ENCODE results near the gene HLA-DMB. TPM values are rescaled to one million over a fixed set of nuclear protein-coding genes. Genes with fewer than 3 reads are reported as not detected.
A peak's percentile ranks its signal among the peaks of the same experiment; 100 is the strongest.

HLA-DMB gene
- total RNA-seq, 3 donors from 2014 or later (not counting 1 experiment from before 2014, with no cell fraction given), result 19.5 to 28.1 (median 23.0) TPM

DNA sequence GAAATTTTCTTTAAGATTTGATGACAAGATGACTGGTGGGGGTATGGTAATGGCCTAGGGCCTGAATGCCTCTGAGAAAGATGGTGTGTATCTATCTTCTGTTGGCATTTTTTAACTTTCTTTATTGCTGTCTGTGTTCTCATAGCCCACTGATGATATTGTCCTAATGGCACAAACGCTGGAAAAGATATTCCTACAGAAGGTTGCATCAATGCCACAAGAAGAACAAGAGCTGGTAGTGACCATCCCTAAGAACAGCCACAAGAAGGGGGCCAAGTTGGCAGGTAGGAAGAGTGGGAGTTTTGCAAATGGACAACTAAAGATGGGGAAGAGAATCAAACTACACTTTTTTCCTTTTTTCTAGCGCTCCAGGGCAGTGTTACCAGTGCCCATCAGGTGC lies 35.1 kb upstream of the HLA-DMB start:
- H3K27me3 Mint-ChIP-seq (ENCODE audit: low read depth in 2 of 2), result no peaks in the 10 kb centered on the region
- H3K36me3 ChIP-seq (ENCODE audit: control insufficient read depth, insufficient read depth, low read length), result peaks cover 79% of the 10 kb centered on the region
- intact Hi-C loops (cut with micrococcal nuclease), result no loop called here
- no peaks in the 10 kb centered on the region for H3K9me3 Mint-ChIP-seq
- no peak overlapping the region for H3K4me3 ChIP-seq (ENCODE audit: low read length)
- peaks cover 77 to 83% of the 10 kb centered on the region in 2 donors for H3K4me1 Mint-ChIP-seq
- ATAC-seq, result no peak
- no peak overlapping the region for H3K27ac ChIP-seq (ENCODE audit: low read length)
- peak overlapping the region; percentile 96 for H3K4me3 Mint-ChIP-seq
- H3K27me3 ChIP-seq (ENCODE audit: control insufficient read depth, insufficient read depth, low read length), result no peaks in the 10 kb centered on the region
- peak overlapping the region; percentile 91 to 97 for H3K27ac Mint-ChIP-seq
- peaks cover 53% of the 10 kb centered on the region for H3K36me3 Mint-ChIP-seq
- H3K4me1 ChIP-seq (ENCODE audit: control insufficient read depth, insufficient read depth, low read length), result peaks cover 35% of the 10 kb centered on the region
- 76% methylated on average over 2 of the region's 2 CpGs for WGBS (ENCODE audit: insufficient coverage)
- TF ChIP-seq, protein P1, sequence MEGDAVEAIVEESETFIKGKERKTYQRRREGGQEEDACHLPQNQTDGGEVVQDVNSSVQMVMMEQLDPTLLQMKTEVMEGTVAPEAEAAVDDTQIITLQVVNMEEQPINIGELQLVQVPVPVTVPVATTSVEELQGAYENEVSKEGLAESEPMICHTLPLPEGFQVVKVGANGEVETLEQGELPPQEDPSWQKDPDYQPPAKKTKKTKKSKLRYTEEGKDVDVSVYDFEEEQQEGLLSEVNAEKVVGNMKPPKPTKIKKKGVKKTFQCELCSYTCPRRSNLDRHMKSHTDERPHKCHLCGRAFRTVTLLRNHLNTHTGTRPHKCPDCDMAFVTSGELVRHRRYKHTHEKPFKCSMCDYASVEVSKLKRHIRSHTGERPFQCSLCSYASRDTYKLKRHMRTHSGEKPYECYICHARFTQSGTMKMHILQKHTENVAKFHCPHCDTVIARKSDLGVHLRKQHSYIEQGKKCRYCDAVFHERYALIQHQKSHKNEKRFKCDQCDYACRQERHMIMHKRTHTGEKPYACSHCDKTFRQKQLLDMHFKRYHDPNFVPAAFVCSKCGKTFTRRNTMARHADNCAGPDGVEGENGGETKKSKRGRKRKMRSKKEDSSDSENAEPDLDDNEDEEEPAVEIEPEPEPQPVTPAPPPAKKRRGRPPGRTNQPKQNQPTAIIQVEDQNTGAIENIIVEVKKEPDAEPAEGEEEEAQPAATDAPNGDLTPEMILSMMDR (IDR thresholded peaks at IDR 0.05), result no peak
- no peaks in the 10 kb centered on the region for H3K9me3 ChIP-seq (ENCODE audit: control insufficient read depth, insufficient read depth, low read length)
- DNase-seq, result no peak

DNA sequence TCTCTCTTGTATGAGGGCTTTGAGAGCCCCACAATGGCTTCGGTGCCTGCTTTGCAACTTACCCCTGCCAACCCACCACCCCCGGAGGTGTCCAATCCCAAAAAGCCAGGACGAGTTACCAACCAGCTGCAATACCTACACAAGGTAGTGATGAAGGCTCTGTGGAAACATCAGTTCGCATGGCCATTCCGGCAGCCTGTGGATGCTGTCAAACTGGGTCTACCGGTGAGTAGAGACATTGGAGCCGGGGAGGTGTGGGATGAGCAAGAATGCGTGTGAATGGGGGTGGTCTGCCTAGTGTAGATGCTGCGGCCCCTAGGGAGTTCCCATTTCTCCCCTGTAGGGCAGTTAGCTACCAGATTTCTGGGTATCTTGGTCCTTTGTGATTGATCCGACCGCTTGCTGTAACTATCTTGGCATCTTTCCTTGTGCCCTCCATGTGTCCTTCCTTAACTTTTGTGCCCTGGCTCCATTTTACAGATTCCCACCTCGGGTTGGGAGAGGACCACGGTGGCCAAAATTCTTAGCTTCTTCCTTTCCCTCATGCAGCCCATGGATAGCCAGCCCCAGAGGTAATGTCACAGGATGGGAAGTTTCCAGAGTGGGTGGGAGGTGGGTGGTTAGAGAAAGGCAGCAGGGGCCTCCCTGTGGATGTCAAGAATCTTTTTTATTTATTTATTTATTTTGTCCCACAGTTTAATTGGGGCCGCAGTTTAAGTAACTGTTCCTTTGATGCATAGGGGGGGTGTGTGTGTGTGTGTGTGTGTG lies 33.9 kb upstream of the HLA-DMB start:
- peak overlapping the region; percentile 21 for H3K27ac ChIP-seq (ENCODE audit: low read length)
- ATAC-seq (no peak), DNase-seq (peak in 1 of 2 donors; percentile 29)
- peaks cover 38% of the 10 kb centered on the region for H3K4me1 ChIP-seq (ENCODE audit: control insufficient read depth, insufficient read depth, low read length)
- no peaks in the 10 kb centered on the region for H3K9me3 ChIP-seq (ENCODE audit: control insufficient read depth, insufficient read depth, low read length)
- Mint-ChIP-seq H3K4me1 (peaks cover 76 to 88% of the 10 kb centered on the region in 2 donors), H3K27ac (peak overlapping the region; percentile 91 to 97), H3K9me3 (no peaks in the 10 kb centered on the region), H3K36me3 (peaks cover 46% of the 10 kb centered on the region), H3K4me3 (peak overlapping the region; percentile 96), H3K27me3 (ENCODE audit: low read depth in 2 of 2) (no peaks in the 10 kb centered on the region)
- 19% methylated on average over 11 of the region's 14 CpGs for WGBS (ENCODE audit: insufficient coverage)
- peak overlapping the region; percentile 91 for H3K4me3 ChIP-seq (ENCODE audit: low read length)
- intact Hi-C loops (cut with micrococcal nuclease), result loop anchor here (5.0 kb wide), 2 partner anchors 777 to 797 kb away; partner anchors contain the start of genes AGPAT1 and RNF5
- peaks cover 67% of the 10 kb centered on the region for H3K36me3 ChIP-seq (ENCODE audit: control insufficient read depth, insufficient read depth, low read length)
- H3K27me3 ChIP-seq (ENCODE audit: control insufficient read depth, insufficient read depth, low read length), result no peaks in the 10 kb centered on the region
- TF ChIP-seq, protein P1 (IDR thresholded peaks at IDR 0.05), result no peak

GRCh38 chr6:32974016-32974333 lies 33.1 kb upstream of the HLA-DMB start:
- peaks cover 45% of the 10 kb centered on the region for H3K4me1 ChIP-seq (ENCODE audit: control insufficient read depth, insufficient read depth, low read length)
- peaks cover 60% of the 10 kb centered on the region for H3K36me3 ChIP-seq (ENCODE audit: control insufficient read depth, insufficient read depth, low read length)
- H3K4me3 ChIP-seq (ENCODE audit: low read length), result peak overlapping the region; percentile 91
- no peaks in the 10 kb centered on the region for H3K9me3 Mint-ChIP-seq
- no peaks in the 10 kb centered on the region for H3K27me3 Mint-ChIP-seq (ENCODE audit: low read depth in 2 of 2)
- peaks cover 42% of the 10 kb centered on the region for H3K36me3 Mint-ChIP-seq
- H3K9me3 ChIP-seq (ENCODE audit: control insufficient read depth, insufficient read depth, low read length), result no peaks in the 10 kb centered on the region
- TF ChIP-seq, protein P1 (IDR thresholded peaks at IDR 0.05), result no peak
- DNase-seq (peak in 1 of 2 donors; percentile 79), ATAC-seq (no peak)
- WGBS (ENCODE audit: insufficient coverage), result no CpG with 5 or more reads among the region's 4 CpGs
- peak overlapping the region; percentile 96 for H3K4me3 Mint-ChIP-seq
- intact Hi-C loops (cut with micrococcal nuclease), result loop anchor here (5.0 kb wide), 2 partner anchors 777 to 797 kb away; partner anchors contain the start of genes AGPAT1 and RNF5
- peaks cover 76 to 88% of the 10 kb centered on the region in 2 donors for H3K4me1 Mint-ChIP-seq
- H3K27ac Mint-ChIP-seq, result peak overlapping the region; percentile 91 to 97
- H3K27me3 ChIP-seq (ENCODE audit: control insufficient read depth, insufficient read depth, low read length), result no peaks in the 10 kb centered on the region
- peak overlapping the region; percentile 85 for H3K27ac ChIP-seq (ENCODE audit: low read length)
